ENCODE measurements around the gene RPL41.

The RPL41 gene

GRCh38 chr12:56143870-56144269 is 27.4 kb downstream of the RPL41 start:
- TF ChIP-seq, protein P1, sequence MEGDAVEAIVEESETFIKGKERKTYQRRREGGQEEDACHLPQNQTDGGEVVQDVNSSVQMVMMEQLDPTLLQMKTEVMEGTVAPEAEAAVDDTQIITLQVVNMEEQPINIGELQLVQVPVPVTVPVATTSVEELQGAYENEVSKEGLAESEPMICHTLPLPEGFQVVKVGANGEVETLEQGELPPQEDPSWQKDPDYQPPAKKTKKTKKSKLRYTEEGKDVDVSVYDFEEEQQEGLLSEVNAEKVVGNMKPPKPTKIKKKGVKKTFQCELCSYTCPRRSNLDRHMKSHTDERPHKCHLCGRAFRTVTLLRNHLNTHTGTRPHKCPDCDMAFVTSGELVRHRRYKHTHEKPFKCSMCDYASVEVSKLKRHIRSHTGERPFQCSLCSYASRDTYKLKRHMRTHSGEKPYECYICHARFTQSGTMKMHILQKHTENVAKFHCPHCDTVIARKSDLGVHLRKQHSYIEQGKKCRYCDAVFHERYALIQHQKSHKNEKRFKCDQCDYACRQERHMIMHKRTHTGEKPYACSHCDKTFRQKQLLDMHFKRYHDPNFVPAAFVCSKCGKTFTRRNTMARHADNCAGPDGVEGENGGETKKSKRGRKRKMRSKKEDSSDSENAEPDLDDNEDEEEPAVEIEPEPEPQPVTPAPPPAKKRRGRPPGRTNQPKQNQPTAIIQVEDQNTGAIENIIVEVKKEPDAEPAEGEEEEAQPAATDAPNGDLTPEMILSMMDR (IDR thresholded peaks at IDR 0.05; ENCODE audit: unreplicated experiment in 3 of 3) = no peak
- Mint-ChIP-seq H3K36me3 (ENCODE audit: low read depth) (peaks cover 49% of the 10 kb centered on the region), H3K27ac (no peak overlapping the region), H3K4me1 (peaks cover 12% of the 10 kb centered on the region), H3K9me3 (no peaks in the 10 kb centered on the region), H3K4me3 (no peak overlapping the region), H3K27me3 (ENCODE audit: low read depth) (no peaks in the 10 kb centered on the region)

GRCh38 chr12:56145217-56145616 is 28.8 kb downstream of the RPL41 start:
- Mint-ChIP-seq H3K27me3 (ENCODE audit: low read depth) (no peaks in the 10 kb centered on the region), H3K27ac (peak overlapping the region in 2 of 3 experiments; percentile 6 to 37), H3K9me3 (no peaks in the 10 kb centered on the region), H3K4me1 (peaks cover 15% of the 10 kb centered on the region), H3K36me3 (ENCODE audit: low read depth) (peaks cover 36% of the 10 kb centered on the region), H3K4me3 (no peak overlapping the region)
- TF ChIP-seq, protein P1 (IDR thresholded peaks at IDR 0.05; ENCODE audit: unreplicated experiment in 3 of 3) = no peak

DNA sequence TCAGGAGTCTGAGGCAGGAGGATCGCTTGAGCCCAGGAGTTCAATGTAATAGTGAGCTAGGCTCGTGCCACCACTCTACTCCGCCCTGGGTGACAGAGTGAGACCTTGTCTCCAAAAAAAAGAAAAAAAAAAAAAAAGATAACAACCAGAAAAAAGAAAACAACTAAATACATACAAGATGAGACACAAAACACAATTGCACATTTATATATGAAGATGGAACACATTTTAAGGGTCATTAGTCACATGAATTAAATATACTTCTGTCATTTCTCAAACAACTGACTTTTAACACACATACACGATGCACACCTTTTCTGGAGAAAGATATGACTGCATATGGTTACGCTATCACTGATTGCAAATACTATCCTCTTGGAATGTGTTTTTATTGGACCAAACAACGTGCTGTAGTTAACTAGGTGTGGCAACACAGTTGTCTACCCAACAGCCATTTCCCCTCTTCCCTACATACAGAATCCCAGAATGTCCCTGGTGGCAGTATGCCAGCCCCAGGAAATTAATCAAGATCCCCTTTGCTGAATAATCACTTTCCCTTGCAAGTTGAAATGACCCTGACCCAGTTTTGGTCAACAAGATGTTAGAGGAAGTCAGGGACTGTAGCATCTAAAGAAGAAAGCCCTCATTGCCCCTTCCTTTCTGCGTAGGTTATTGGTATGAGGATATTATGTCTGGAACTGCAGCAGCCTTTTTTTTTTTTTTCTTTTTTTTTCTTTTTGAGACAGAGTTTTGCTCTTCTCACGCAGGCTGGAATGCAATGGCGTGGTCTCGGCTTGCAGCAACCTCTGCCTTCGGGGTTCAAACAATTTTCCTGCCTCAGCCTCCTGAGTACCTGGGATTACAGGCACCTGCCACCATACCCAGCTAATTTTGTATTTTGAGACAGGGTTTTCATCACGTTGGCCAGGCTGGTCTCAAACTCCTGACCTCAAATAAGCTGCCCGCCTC is 30.3 kb downstream of the RPL41 start:
- Mint-ChIP-seq H3K4me1 (peaks cover 28% of the 10 kb centered on the region), H3K9me3 (no peaks in the 10 kb centered on the region), H3K4me3 (peak overlapping the region in 1 of 3 experiments; percentile 2), H3K36me3 (ENCODE audit: low read depth) (peaks cover 25% of the 10 kb centered on the region), H3K27me3 (ENCODE audit: low read depth) (no peaks in the 10 kb centered on the region), H3K27ac (peak overlapping the region; percentile 81 to 90 (median 81))
- TF ChIP-seq, protein P1 (IDR thresholded peaks at IDR 0.05; ENCODE audit: unreplicated experiment in 3 of 3) = no peak

- TF ChIP-seq, protein P1 (IDR thresholded peaks at IDR 0.05; ENCODE audit: unreplicated experiment in 3 of 3) = no peak
- Mint-ChIP-seq H3K27ac (peak overlapping the region; percentile 67 to 87 (median 76)), H3K9me3 (no peaks in the 10 kb centered on the region), H3K36me3 (ENCODE audit: low read depth) (peaks cover 10% of the 10 kb centered on the region), H3K27me3 (ENCODE audit: low read depth) (no peaks in the 10 kb centered on the region), H3K4me3 (peak overlapping the region; percentile 73 to 99 (median 97)), H3K4me1 (peaks cover 62% of the 10 kb centered on the region)
Observed at GRCh38 chr12:56150563-56150962, 34.1 kb downstream of the RPL41 start.

- Mint-ChIP-seq H3K4me3 (peak overlapping the region; percentile 97 to 100 (median 99)), H3K27me3 (ENCODE audit: low read depth) (no peaks in the 10 kb centered on the region), H3K4me1 (peaks cover 57% of the 10 kb centered on the region), H3K36me3 (ENCODE audit: low read depth) (peaks cover 13% of the 10 kb centered on the region), H3K9me3 (no peaks in the 10 kb centered on the region), H3K27ac (peak overlapping the region; percentile 87 to 97 (median 93))
- TF ChIP-seq, protein P1 (IDR thresholded peaks at IDR 0.05; ENCODE audit: unreplicated experiment in 3 of 3) = peak; percentile 32 to 33 (median 33)
Observed at GRCh38 chr12:56151672-56152131, 35.3 kb downstream of the RPL41 start.
